ENCODE data around the gene ADGRF5.

The ADGRF5 gene

DNA sequence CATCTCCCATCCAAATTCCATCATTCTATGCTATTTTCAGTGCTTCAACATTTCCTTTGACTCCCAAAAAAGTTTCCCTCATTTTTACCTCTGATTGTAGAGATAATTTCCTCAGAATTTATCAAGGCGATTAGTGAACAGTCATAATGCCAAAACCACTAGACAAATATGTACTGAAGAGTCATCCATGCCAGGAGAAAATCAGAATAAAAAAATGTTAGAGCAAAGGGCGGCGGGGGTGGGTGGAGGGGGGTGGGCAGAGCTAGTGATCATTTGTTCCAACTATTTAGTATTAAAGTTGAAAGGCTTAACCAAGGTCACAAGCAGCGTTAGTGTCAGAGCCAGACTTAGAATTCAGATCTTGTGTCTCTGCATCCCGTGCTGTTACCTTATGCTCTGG is 5.3 kb upstream of the ADGRF5 start:
- H3K36me3 ChIP-seq (replicated peaks), result no peaks in the 10 kb centered on the region
- no peaks in the 10 kb centered on the region for H3K27me3 ChIP-seq (replicated peaks)
- DNase-seq, result no peak
- no peak overlapping the region for H3K4me3 ChIP-seq (ENCODE audit: low read depth, low read length)
- peak overlapping the region; percentile 95 for H3K27ac ChIP-seq
- in situ Hi-C loops (cut with HindIII; ENCODE audit: low pct_ligation_motif_present, low sequenced_read_pairs), result no loop called here
- TF ChIP-seq, protein P1, sequence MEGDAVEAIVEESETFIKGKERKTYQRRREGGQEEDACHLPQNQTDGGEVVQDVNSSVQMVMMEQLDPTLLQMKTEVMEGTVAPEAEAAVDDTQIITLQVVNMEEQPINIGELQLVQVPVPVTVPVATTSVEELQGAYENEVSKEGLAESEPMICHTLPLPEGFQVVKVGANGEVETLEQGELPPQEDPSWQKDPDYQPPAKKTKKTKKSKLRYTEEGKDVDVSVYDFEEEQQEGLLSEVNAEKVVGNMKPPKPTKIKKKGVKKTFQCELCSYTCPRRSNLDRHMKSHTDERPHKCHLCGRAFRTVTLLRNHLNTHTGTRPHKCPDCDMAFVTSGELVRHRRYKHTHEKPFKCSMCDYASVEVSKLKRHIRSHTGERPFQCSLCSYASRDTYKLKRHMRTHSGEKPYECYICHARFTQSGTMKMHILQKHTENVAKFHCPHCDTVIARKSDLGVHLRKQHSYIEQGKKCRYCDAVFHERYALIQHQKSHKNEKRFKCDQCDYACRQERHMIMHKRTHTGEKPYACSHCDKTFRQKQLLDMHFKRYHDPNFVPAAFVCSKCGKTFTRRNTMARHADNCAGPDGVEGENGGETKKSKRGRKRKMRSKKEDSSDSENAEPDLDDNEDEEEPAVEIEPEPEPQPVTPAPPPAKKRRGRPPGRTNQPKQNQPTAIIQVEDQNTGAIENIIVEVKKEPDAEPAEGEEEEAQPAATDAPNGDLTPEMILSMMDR (IDR thresholded peaks at IDR 0.05; ENCODE audit: low read depth, low read length, missing control alignments), result no peak

DNA sequence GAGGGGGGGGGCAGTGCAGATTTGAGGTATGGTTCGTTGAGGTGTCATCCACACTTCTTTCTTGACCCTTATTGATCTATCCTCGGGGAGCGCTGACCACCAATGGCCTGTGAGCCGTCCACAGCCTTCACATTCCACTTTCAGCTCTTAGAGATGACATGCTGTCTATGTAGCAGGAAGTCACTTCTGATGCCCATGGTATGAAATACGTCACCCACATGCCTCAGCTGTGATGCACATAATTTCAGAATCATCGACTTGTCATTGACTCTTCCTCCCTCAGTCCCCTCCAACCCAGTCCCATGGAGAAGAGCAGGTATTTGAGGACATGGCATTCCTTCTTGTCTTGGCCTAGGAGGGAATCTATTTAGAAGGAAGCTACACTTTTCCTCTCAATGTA is 4.7 kb upstream of the ADGRF5 start:
- Histone ChIP-seq H3K27me3 (replicated peaks) (no peaks in the 10 kb centered on the region), H3K36me3 (replicated peaks) (no peaks in the 10 kb centered on the region), H3K27ac (peak overlapping the region; percentile 95), H3K4me3 (ENCODE audit: low read depth, low read length) (no peak overlapping the region)
- TF ChIP-seq, protein P1 (IDR thresholded peaks at IDR 0.05; ENCODE audit: low read depth, low read length, missing control alignments), result no peak
- in situ Hi-C loops (cut with HindIII; ENCODE audit: low pct_ligation_motif_present, low sequenced_read_pairs), result no loop called here
- DNase-seq, result peak; percentile 83

DNA sequence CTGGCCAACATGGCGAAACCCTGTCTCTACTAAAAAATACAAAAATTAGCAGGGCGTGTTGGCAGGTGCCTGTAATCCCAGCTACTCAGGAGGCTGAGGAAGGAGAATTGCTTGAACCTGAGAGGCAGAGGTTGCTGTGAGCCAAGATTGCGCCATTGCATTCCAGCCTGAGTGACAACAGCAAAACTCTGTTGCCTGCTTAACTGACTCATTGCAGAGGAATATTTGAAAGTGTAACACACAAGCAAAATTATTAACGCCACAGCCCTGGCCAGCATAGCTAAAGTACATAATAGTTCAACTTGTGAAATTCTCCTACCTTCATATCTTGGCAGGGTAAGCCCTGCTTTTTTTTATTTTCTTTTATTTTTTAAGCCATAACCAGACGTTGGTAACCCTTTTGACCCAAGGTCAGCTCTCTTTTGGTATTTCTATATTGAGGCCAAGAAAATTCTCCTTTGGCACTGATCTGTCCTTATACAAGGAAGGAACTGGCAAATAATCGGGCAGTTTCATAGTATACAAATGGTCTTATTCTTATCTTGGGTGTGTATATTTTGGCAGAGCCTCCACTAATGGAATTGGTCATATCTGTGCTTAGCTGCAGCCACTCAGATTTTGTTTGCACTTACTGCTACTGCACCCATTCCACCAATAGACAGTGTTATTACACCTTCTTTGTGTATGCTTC is 4.0 kb upstream of the ADGRF5 start:
- Histone ChIP-seq H3K36me3 (replicated peaks) (no peaks in the 10 kb centered on the region), H3K4me3 (ENCODE audit: low read depth, low read length) (no peak overlapping the region), H3K27ac (peak overlapping the region; percentile 95), H3K27me3 (replicated peaks) (no peaks in the 10 kb centered on the region)
- TF ChIP-seq, protein P1 (IDR thresholded peaks at IDR 0.05; ENCODE audit: low read depth, low read length, missing control alignments), result no peak
- in situ Hi-C loops (cut with HindIII; ENCODE audit: low pct_ligation_motif_present, low sequenced_read_pairs), result no loop called here
- peak; percentile 89 for DNase-seq

DNA sequence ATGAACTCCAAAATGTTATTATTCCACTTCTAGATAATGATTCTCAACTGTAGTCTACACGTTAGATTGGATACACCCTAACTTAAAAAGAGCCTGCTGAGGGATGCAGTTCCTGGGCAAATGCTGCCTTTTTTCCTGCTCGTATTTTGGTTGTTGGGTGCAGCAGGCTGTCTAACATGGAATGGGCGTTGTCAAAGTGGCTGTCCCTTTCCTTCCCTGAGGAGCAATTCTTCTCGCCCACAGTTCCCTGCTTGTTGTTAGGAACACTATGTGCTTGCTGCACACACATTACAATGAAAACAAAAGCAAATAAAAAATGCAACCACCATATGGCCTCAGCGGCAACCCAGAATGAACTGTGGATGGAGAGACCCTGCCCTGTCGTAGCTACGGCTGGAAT is 1.7 kb upstream of the ADGRF5 start:
- Histone ChIP-seq H3K36me3 (replicated peaks) (no peaks in the 10 kb centered on the region), H3K4me3 (ENCODE audit: low read depth, low read length) (no peak overlapping the region), H3K27ac (no peak overlapping the region), H3K27me3 (replicated peaks) (no peaks in the 10 kb centered on the region)
- no peak for DNase-seq
- TF ChIP-seq, protein P1 (IDR thresholded peaks at IDR 0.05; ENCODE audit: low read depth, low read length, missing control alignments), result no peak
- in situ Hi-C loops (cut with HindIII; ENCODE audit: low pct_ligation_motif_present, low sequenced_read_pairs), result no loop called here

DNA sequence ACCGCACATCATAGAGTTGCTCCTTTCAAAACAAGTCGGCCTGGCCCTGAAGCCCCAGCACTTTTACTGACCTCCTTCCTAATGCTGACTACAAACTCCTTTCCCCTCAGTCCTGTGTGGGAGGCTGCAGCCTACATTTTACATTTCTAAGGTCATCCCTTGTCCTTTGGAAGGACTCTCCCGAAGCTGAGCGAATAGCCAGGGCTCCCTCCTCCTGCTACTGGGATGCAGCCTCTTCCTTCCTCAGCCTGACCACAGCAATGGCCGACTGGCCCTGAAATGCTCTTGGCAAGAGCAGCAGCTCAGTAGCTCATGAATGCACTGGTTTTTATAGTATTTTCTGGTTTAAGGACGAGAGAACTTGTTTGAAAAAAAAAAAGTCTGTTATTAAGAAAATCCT is 679 bp downstream of the ADGRF5 start:
- no peaks in the 10 kb centered on the region for H3K36me3 ChIP-seq (replicated peaks)
- no peaks in the 10 kb centered on the region for H3K27me3 ChIP-seq (replicated peaks)
- in situ Hi-C loops (cut with HindIII; ENCODE audit: low pct_ligation_motif_present, low sequenced_read_pairs), result no loop called here
- no peak overlapping the region for H3K4me3 ChIP-seq (ENCODE audit: low read depth, low read length)
- TF ChIP-seq, protein P1 (IDR thresholded peaks at IDR 0.05; ENCODE audit: low read depth, low read length, missing control alignments), result no peak
- H3K27ac ChIP-seq, result no peak overlapping the region
- DNase-seq, result no peak

DNA sequence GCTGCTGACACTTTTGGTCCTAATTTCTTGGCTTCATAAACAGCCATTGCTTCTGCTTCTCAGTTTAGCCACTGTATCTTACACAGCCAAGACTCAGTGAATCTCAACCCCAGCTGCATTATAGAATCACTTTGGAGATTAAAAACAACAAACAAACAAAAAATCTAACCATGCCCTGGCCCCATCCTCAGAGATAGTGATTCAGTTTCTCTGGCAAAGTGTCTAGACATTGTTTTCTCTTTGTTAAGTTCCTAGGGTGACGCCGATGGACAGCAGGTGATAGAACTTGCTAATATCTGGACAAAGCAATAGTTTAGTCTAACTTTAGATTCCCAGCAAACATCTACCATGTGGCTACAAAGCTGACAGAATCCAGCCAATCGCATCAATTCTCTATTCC is 2.9 kb downstream of the ADGRF5 start:
- peak; percentile 49 for DNase-seq
- Histone ChIP-seq H3K4me3 (ENCODE audit: low read depth, low read length) (no peak overlapping the region), H3K27me3 (replicated peaks) (no peaks in the 10 kb centered on the region), H3K36me3 (replicated peaks) (no peaks in the 10 kb centered on the region), H3K27ac (no peak overlapping the region)
- in situ Hi-C loops (cut with HindIII; ENCODE audit: low pct_ligation_motif_present, low sequenced_read_pairs), result no loop called here
- TF ChIP-seq, protein P1 (IDR thresholded peaks at IDR 0.05; ENCODE audit: low read depth, low read length, missing control alignments), result no peak

All from brain microvascular endothelial cell (primary cell).